A549 (cell line): ENCODE measurements around the gene FMO4. TPM values are rescaled to one million over a fixed set of nuclear protein-coding genes. Genes with fewer than 3 reads are reported as not detected.

ENCODE experiments used
- ATAC-seq, 2 experiments: fragments of 200-7000 bp in 1 of 2; fragments of >200 bp in 1 of 2; cut with Nextera tagmentation in 1 of 2; cut with Tn5 transposase in 1 of 2; 3 replicates each; pipeline versions ENCODE4 v1.8.0 to v1.9.1; 2018 to 2020; ENCODE audit warnings: mild to moderate bottlenecking in 1 of 2, moderate library complexity in 1 of 2
- CTCF ChIA-PET: fragments of 300-600 bp; sonication (Branson Sonifier 250); formaldehyde crosslinking; extraction: SDS; loops from one replicate; lab custom pipeline; 2021; ENCODE audit warnings: antibody characterized with exemption, inconsistent platforms; lab: Yijun Ruan, JAX
- POLR2A ChIA-PET: fragments of 350-600 bp; formaldehyde crosslinking; extraction: SDS; loops from one replicate; lab custom pipeline; 2021; ENCODE audit warnings: antibody characterized with exemption, inconsistent platforms; lab: Yijun Ruan, JAX
- DNase-seq, 2 experiments: peaks; one replicate each; pipeline versions ENCODE4 v3.0.0 to v3.0.0-alpha.2; 2011 to 2016; ENCODE audit warnings: low read depth in 1 of 2, low spot score in 1 of 2
- FAIRE-seq: peaks from 2 replicates; lab custom pipeline; 2011; peaks lifted over from hg19 to GRCh38; lab: Jason Lieb, UNC
- H3K27ac ChIP-seq, 2 experiments: fragments of >200 bp; sonication (Bioruptor Twin); formaldehyde crosslinking; 3 replicates each; pipeline ENCODE4 v1.5.1; 2016 to 2017
- H3K4me1 ChIP-seq: fragments of >200 bp; sonication (Bioruptor Twin); formaldehyde crosslinking; 3 replicates; pipeline ENCODE4 v1.6.1; 2016
- H3K4me2 ChIP-seq: fragments of >200 bp; sonication (Bioruptor Twin); formaldehyde crosslinking; 3 replicates; pipeline ENCODE4 v1.6.1; 2016
- H3K4me3 ChIP-seq: fragments of >200 bp; sonication (Bioruptor Twin); formaldehyde crosslinking; 3 replicates; pipeline ENCODE4 v1.5.1; 2016
- H3K9me3 ChIP-seq: fragments of >200 bp; sonication (Bioruptor Twin); formaldehyde crosslinking; 3 replicates; pipeline ENCODE4 v1.6.1; 2016
- CBX2 ChIP-seq: fragments of 200-600 bp; sonication (generic); IDR thresholded peaks from 2 replicates; pipeline ENCODE4 v1.6.1; 2016; ENCODE audit warnings: low read depth, mild to moderate bottlenecking, borderline replicate concordance
- CEBPB ChIP-seq, 2 experiments: fragments of >200 bp in 1 of 2; sonication (Bioruptor Twin) in 1 of 2; formaldehyde crosslinking in 1 of 2; IDR thresholded peaks; 2 replicates each; pipeline ENCODE4 v1.6.1; 2012 to 2016
- CHD4 ChIP-seq: fragments of 200-600 bp; sonication (generic); IDR thresholded peaks from 2 replicates; pipeline ENCODE4 v1.6.1; 2016; ENCODE audit warnings: antibody characterized with exemption, mild to moderate bottlenecking, borderline replicate concordance
- E2F6 ChIP-seq: IDR thresholded peaks from 2 replicates; pipeline ENCODE4 v1.6.1; 2012; ENCODE audit warnings: low read depth, borderline replicate concordance
- EHF ChIP-seq: fragments of 250-450 bp; sonication (Bioruptor Pico); IDR thresholded peaks from 2 replicates; pipeline ENCODE4 v1.5.0; 2020; ENCODE audit warnings: mild to moderate bottlenecking
- ELK1 ChIP-seq: fragments of 150-350 bp; IDR thresholded peaks from 2 replicates; pipeline ENCODE4 v1.6.1; 2014; ENCODE audit warnings: low read depth, mild to moderate bottlenecking, low read length
- FOSL2 ChIP-seq, 2 experiments: fragments of 450-650 bp in 1 of 2; fragments of >200 bp in 1 of 2; sonication (Bioruptor Twin) in 1 of 2; formaldehyde crosslinking; IDR thresholded peaks; 2 replicates each; pipeline versions ENCODE4 v1.5.0 to v1.6.1; 2016 to 2020; ENCODE audit warnings: mild to moderate bottlenecking in 1 of 2, moderate library complexity in 1 of 2
- HES2 ChIP-seq: fragments of >200 bp; sonication (Bioruptor Twin); formaldehyde crosslinking; IDR thresholded peaks from 2 replicates; pipeline ENCODE4 v1.6.1; 2016
- HEYL ChIP-seq: fragments of 250-450 bp; sonication (Bioruptor Pico); IDR thresholded peaks from 2 replicates; pipeline ENCODE4 v1.8.0; 2021; ENCODE audit warnings: mild to moderate bottlenecking, moderate library complexity
- HOXA7 ChIP-seq: fragments of 250-450 bp; sonication (Bioruptor Pico); IDR thresholded peaks from 2 replicates; pipeline ENCODE4 v1.5.0; 2020; ENCODE audit warnings: mild to moderate bottlenecking, moderate library complexity
- JUNB ChIP-seq: fragments of >200 bp; sonication (Bioruptor Twin); formaldehyde crosslinking; IDR thresholded peaks from 2 replicates; pipeline ENCODE4 v1.6.1; 2016
- KDM5A ChIP-seq: fragments of 200-600 bp; sonication (generic); IDR thresholded peaks from 2 replicates; pipeline ENCODE4 v1.6.1; 2016; ENCODE audit warnings: antibody characterized with exemption, mild to moderate bottlenecking
- MAFK ChIP-seq: fragments of 450-650 bp; IDR thresholded peaks from 2 replicates; pipeline ENCODE4 v1.6.1; 2014; ENCODE audit not compliant: partially characterized antibody
- MAZ ChIP-seq: fragments of 150-350 bp; IDR thresholded peaks from 2 replicates; pipeline ENCODE4 v1.6.1; 2014; ENCODE audit warnings: antibody characterized with exemption, low read depth, low read length, borderline replicate concordance
- NFE2L2 ChIP-seq: fragments of 150-350 bp; conservative IDR thresholded peaks from 2 replicates; pipeline ENCODE4 v1.6.1; 2014; ENCODE audit warnings: low read length
- NPAS2 ChIP-seq: fragments of 250-450 bp; sonication (Bioruptor Pico); IDR thresholded peaks from 2 replicates; pipeline ENCODE4 v1.8.0; 2022; ENCODE audit warnings: mild to moderate bottlenecking, moderate library complexity, borderline replicate concordance
- PHF8 ChIP-seq: fragments of 200-600 bp; sonication (generic); IDR thresholded peaks from 2 replicates; pipeline ENCODE4 v1.6.1; 2016; ENCODE audit warnings: low read depth, mild to moderate bottlenecking, antibody characterized with exemption, moderate library complexity, borderline replicate concordance
- POLR2A ChIP-seq: IDR thresholded peaks from 2 replicates; pipeline ENCODE4 v1.6.1; 2012; ENCODE audit warnings: mild to moderate bottlenecking, low read length
- SMC3 ChIP-seq: fragments of >200 bp; sonication (Bioruptor Twin); formaldehyde crosslinking; IDR thresholded peaks from 3 replicates; pipeline ENCODE4 v1.6.1; 2018; ENCODE audit warnings: inconsistent platforms
- SREBF2 ChIP-seq: fragments of 450-650 bp; IDR thresholded peaks from 2 replicates; pipeline ENCODE4 v1.6.1; 2014; ENCODE audit warnings: mild to moderate bottlenecking, moderate library complexity
- TFCP2L1 ChIP-seq: fragments of 250-450 bp; sonication (Bioruptor Pico); IDR thresholded peaks from 2 replicates; pipeline ENCODE4 v1.5.0; 2021; ENCODE audit warnings: mild to moderate bottlenecking
- TP53 ChIP-seq: fragments of 250-450 bp; sonication (Bioruptor Pico); IDR thresholded peaks from 2 replicates; pipeline ENCODE4 v1.5.0; 2021; ENCODE audit warnings: mild to moderate bottlenecking, moderate library complexity
- WGBS: methylation state at CpG from one replicate; pipeline ENCODE4 v1.1.6; 2017; ENCODE audit errors: missing lambda C conversion rate; 5-methylcytosine and 5-hydroxymethylcytosine counted together
- polyA plus RNA-seq, 4 experiments: library from polyadenylated mRNA; depleted of rRNA in 3 of 4; stranded (reverse); fragments of >200 nt; fragmentation: RNase III in 1 of 4; extraction: RNeasy Plus Mini Kit Qiagen cat#74134 plus additional on column Dnase treatment in 1 of 4; gene quantifications; 2 replicates in 3 of 4; 3 replicates in 1 of 4; pipeline ENCODE4 v1.2.3, GENCODE V29; 2011 to 2017
- TF ChIP-seq, protein P1 (sequence below): fragments of 450-650 bp; IDR thresholded peaks from 2 replicates; pipeline ENCODE4 v1.6.1; 2014; ENCODE audit warnings: antibody characterized with exemption
- TF ChIP-seq, protein P2 (sequence below): fragments of 250-450 bp; sonication (Bioruptor Pico); IDR thresholded peaks from 2 replicates; pipeline ENCODE4 v1.5.0; 2021; ENCODE audit warnings: mild to moderate bottlenecking, moderate library complexity, borderline replicate concordance
- TF ChIP-seq, protein P3 (sequence below): fragments of >200 bp; sonication (Bioruptor Twin); formaldehyde crosslinking; IDR thresholded peaks from 3 replicates; pipeline ENCODE4 v1.6.1; 2016

The FMO4 gene
- polyA plus RNA-seq, 2 of the 4 experiments (the other 2 are of a cell fraction): 0.32 to 1.9 TPM

- Histone ChIP-seq H3K4me2 (no peak overlapping the region), H3K4me1 (no peaks in the 10 kb centered on the region), H3K4me3 (no peak overlapping the region), H3K27ac (no peak overlapping the region), H3K9me3 (peaks cover 7% of the 10 kb centered on the region; the same call in 1 of the 3 replicates)
- ChIA-PET POLR2A (no interaction called here), CTCF (interaction anchor here (1.2 kb wide), 1 partner anchor 50 kb away, joined by 3 read pairs; no protein-coding TSS in a partner anchor)
- no peak for DNase-seq
- no peak for ATAC-seq
- TF ChIP-seq NPAS2 (CRISPR knock-in tag): no peak
- TF ChIP-seq ELK1: no peak
- TF ChIP-seq SREBF2: no peak
- no peak for FAIRE-seq
- 20% methylated on average over 3 of the region's 3 CpGs for WGBS
These were observed 18.2 kb upstream of the FMO4 start for GRCh38 chr1:171295821-171296220.

DNA sequence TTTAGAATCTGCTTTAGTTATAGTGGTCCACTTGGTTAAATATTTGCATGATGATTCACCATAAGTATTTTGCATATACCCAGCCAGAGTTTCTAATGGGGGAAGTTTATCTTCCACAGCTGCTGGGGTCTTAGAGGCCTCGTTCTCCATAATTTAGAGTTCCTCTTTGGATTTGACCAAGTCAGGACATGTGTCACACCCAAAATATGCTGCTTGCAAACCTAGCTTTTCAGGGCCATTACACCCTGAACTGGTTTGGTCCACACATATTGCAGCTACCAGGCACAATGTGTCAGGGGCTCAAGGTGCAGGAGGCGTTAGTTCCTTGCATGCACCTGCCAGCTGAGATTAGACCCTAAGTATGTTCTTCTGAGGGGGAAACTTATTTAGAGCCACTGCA, 17.1 kb upstream of the FMO4 start:
- FAIRE-seq (no peak), ATAC-seq (no peak), DNase-seq (no peak)
- POLR2A ChIA-PET: no interaction called here
- Histone ChIP-seq H3K9me3 (peaks cover 7% of the 10 kb centered on the region; the same call in 1 of the 3 replicates), H3K27ac (no peak overlapping the region), H3K4me3 (no peak overlapping the region), H3K4me1 (no peaks in the 10 kb centered on the region), H3K4me2 (no peak overlapping the region)
- CTCF ChIA-PET: interaction anchor here (1.5 kb wide), 1 partner anchor 17 kb away, joined by 8 read pairs; the partner anchor contains the start of gene FMO4
- 17% methylated on average over 2 of the region's 2 CpGs for WGBS
- no peak for TF ChIP-seq HEYL (CRISPR knock-in tag)
- no peak for TF ChIP-seq KDM5A
- no peak for TF ChIP-seq MAZ
- TF ChIP-seq CHD4: no peak
- TF ChIP-seq SMC3: no peak
- TF ChIP-seq TFCP2L1 (CRISPR knock-in tag): no peak
- no peak for TF ChIP-seq HES2
- no peak for TF ChIP-seq SREBF2
- TF ChIP-seq CEBPB (IDR thresholded peaks at IDR 0.05): no peak
- no peak for TF ChIP-seq TP53 (CRISPR knock-in tag)
- TF ChIP-seq, protein P1, sequence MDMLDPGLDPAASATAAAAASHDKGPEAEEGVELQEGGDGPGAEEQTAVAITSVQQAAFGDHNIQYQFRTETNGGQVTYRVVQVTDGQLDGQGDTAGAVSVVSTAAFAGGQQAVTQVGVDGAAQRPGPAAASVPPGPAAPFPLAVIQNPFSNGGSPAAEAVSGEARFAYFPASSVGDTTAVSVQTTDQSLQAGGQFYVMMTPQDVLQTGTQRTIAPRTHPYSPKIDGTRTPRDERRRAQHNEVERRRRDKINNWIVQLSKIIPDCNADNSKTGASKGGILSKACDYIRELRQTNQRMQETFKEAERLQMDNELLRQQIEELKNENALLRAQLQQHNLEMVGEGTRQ: no peak
- TF ChIP-seq E2F6: no peak
- TF ChIP-seq EHF: no peak
- TF ChIP-seq POLR2A: no peak
- no peak for TF ChIP-seq PHF8

DNA sequence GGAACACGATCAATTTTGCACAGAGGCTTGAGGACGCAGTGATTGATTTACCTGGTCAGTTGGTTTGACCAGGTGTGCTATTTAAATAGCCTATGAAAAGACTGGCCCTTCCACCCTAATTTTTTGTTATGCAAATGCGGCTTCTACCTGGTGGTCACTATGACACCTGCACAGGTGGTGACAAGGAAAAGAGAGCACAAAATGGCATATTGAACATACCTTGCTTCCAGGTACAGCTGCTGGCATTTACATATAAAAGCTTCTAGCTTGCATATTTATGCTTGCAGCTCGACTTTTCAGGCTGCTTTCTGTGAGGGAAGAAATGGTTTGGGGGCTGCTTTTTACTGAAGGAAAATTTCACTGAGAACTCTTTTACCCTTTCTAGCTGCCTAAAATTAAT, 15.3 kb upstream of the FMO4 start:
- FAIRE-seq: no peak
- TF ChIP-seq, protein P2, sequence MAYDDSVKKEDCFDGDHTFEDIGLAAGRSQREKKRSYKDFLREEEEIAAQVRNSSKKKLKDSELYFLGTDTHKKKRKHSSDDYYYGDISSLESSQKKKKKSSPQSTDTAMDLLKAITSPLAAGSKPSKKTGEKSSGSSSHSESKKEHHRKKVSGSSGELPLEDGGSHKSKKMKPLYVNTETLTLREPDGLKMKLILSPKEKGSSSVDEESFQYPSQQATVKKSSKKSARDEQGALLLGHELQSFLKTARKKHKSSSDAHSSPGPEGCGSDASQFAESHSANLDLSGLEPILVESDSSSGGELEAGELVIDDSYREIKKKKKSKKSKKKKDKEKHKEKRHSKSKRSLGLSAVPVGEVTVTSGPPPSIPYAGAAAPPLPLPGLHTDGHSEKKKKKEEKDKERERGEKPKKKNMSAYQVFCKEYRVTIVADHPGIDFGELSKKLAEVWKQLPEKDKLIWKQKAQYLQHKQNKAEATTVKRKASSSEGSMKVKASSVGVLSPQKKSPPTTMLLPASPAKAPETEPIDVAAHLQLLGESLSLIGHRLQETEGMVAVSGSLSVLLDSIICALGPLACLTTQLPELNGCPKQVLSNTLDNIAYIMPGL (CRISPR knock-in tag): no peak
- TF ChIP-seq NPAS2 (CRISPR knock-in tag): no peak
- no peak for TF ChIP-seq JUNB
- TF ChIP-seq HOXA7 (CRISPR knock-in tag): no peak
- no peak for TF ChIP-seq FOSL2 (IDR thresholded peaks at IDR 0.05)
- no peak for TF ChIP-seq FOSL2 (CRISPR knock-in tag; IDR thresholded peaks at IDR 0.05)
- TF ChIP-seq TFCP2L1 (CRISPR knock-in tag): no peak
- TF ChIP-seq, protein P3, sequence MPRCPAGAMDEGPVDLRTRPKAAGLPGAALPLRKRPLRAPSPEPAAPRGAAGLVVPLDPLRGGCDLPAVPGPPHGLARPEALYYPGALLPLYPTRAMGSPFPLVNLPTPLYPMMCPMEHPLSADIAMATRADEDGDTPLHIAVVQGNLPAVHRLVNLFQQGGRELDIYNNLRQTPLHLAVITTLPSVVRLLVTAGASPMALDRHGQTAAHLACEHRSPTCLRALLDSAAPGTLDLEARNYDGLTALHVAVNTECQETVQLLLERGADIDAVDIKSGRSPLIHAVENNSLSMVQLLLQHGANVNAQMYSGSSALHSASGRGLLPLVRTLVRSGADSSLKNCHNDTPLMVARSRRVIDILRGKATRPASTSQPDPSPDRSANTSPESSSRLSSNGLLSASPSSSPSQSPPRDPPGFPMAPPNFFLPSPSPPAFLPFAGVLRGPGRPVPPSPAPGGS: no peak
- no peak for TF ChIP-seq ELK1
- TF ChIP-seq NFE2L2: no peak
- TF ChIP-seq CBX2: no peak
- no peak for TF ChIP-seq MAFK

More for the DNA sequence above, 15.3 kb upstream of the FMO4 start:
- Histone ChIP-seq H3K4me2 (no peak overlapping the region), H3K27ac (no peak overlapping the region), H3K9me3 (peaks cover 7% of the 10 kb centered on the region; the same call in 1 of the 3 replicates), H3K4me3 (no peak overlapping the region), H3K4me1 (no peaks in the 10 kb centered on the region)
- WGBS: 23% methylated on average over 4 of the region's 4 CpGs
- POLR2A ChIA-PET: no interaction called here
- CTCF ChIA-PET: interaction anchor here (1.7 kb wide), 1 partner anchor 15 kb away, joined by 8 read pairs; the partner anchor contains the start of gene FMO4
- DNase-seq (no peak), ATAC-seq (no peak)
